ENCODE measurements around the gene NCDN.

Gene NCDN

GRCh38 chr1:35555212-35555584 is 2.4 kb upstream of the NCDN start:
- in situ Hi-C loops (cut with HindIII; ENCODE audit: low pct_ligation_motif_present, low sequenced_read_pairs) = no loop called here
- Histone ChIP-seq H3K4me3 (ENCODE audit: low read depth, low read length) (no peak overlapping the region), H3K36me3 (replicated peaks) (peaks cover 8% of the 10 kb centered on the region), H3K27me3 (replicated peaks) (no peaks in the 10 kb centered on the region), H3K27ac (no peak overlapping the region)
- TF ChIP-seq, protein P1, sequence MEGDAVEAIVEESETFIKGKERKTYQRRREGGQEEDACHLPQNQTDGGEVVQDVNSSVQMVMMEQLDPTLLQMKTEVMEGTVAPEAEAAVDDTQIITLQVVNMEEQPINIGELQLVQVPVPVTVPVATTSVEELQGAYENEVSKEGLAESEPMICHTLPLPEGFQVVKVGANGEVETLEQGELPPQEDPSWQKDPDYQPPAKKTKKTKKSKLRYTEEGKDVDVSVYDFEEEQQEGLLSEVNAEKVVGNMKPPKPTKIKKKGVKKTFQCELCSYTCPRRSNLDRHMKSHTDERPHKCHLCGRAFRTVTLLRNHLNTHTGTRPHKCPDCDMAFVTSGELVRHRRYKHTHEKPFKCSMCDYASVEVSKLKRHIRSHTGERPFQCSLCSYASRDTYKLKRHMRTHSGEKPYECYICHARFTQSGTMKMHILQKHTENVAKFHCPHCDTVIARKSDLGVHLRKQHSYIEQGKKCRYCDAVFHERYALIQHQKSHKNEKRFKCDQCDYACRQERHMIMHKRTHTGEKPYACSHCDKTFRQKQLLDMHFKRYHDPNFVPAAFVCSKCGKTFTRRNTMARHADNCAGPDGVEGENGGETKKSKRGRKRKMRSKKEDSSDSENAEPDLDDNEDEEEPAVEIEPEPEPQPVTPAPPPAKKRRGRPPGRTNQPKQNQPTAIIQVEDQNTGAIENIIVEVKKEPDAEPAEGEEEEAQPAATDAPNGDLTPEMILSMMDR (IDR thresholded peaks at IDR 0.05; ENCODE audit: low read depth, low read length, missing control alignments) = no peak
- DNase-seq = no peak

DNA sequence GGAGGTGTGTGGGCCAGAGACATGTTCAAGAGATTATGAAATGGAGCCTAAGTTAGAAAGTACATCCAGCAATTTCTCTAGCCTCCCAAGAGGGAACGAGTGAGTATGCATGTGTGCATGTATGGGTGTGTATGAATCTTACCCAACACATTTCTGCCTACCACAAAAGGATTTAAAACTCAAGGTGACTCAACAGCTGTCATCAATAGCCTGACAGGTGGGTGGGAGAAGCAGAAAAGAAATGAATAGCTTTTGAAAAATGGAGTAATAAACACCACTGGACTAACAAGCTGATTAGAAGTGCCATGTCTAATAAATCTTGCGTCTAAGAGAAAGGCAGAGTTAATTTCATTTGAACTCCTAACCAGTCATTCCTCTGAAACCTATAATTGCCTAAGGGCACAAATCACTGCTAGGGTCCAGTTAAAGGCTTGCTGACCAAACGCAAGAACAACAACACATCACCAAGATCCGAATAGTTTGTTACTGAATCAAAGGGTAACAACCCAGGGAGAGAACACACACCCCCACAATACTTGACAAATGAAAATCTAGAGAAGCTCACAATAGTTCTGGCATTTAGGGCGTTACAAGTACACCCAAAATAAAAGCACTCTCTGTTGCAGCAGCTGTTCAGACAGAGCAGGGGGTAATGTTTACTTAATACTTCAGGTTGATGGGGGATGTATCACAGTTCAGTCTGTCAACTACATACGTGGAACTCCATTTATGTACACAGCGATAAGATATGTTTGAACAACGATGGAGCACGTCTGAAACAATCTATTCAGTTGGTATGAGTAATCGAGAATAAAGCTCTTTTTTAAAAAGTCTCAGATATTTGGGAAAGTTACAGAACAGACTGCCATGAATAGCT is 1.8 kb upstream of the NCDN start:
- H3K4me3 ChIP-seq (ENCODE audit: low read depth, low read length) = peak overlapping the region; percentile 93
- H3K27me3 ChIP-seq (replicated peaks) = no peaks in the 10 kb centered on the region
- H3K27ac ChIP-seq = peak overlapping the region; percentile 6
- in situ Hi-C loops (cut with HindIII; ENCODE audit: low pct_ligation_motif_present, low sequenced_read_pairs) = no loop called here
- DNase-seq = no peak
- TF ChIP-seq, protein P1 (IDR thresholded peaks at IDR 0.05; ENCODE audit: low read depth, low read length, missing control alignments) = no peak
- H3K36me3 ChIP-seq (replicated peaks) = peaks cover 7% of the 10 kb centered on the region

DNA sequence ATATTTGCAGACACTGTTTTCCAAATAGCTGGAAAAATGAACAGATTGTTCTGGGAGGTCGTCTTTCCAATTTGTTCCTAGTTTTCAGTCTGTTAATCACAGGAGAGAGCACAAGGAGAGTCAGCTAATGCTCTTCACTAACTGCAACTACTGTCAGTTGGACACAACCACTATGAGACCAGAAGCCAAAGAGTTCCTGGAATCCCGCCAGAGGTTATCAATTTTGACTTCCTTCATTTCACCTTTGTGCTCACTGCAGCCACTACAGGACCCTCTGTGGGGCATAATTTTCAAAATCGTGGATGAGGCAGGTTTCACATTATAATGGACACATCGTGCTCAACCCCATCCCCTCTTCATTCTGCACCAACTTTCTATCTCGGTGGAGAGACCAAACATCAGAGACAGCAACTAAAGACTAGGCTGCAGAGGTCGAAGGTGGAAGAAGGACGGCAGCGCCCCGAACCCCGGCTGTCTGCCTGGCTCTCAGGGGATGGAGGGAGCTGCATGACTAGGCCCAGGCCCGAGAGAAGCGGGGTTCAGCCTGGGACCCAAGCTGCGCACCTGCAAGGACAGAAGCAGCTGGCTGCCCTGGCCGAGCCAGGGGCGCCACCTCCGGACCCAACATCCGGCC is 998 bp upstream of the NCDN start:
- TF ChIP-seq, protein P1 (IDR thresholded peaks at IDR 0.05; ENCODE audit: low read depth, low read length, missing control alignments) = no peak
- Histone ChIP-seq H3K27me3 (replicated peaks) (no peaks in the 10 kb centered on the region), H3K36me3 (replicated peaks) (peaks cover 7% of the 10 kb centered on the region), H3K27ac (peak overlapping the region; percentile 78), H3K4me3 (ENCODE audit: low read depth, low read length) (peak overlapping the region; percentile 93)
- DNase-seq = no peak
- in situ Hi-C loops (cut with HindIII; ENCODE audit: low pct_ligation_motif_present, low sequenced_read_pairs) = no loop called here

- TF ChIP-seq, protein P1 (IDR thresholded peaks at IDR 0.05; ENCODE audit: low read depth, low read length, missing control alignments) = no peak
- peaks cover 2% of the 10 kb centered on the region for H3K36me3 ChIP-seq (replicated peaks)
- no peaks in the 10 kb centered on the region for H3K27me3 ChIP-seq (replicated peaks)
- DNase-seq = no peak
- peak within 1 kb of the TSS; percentile 78 for H3K27ac ChIP-seq
- in situ Hi-C loops (cut with HindIII; ENCODE audit: low pct_ligation_motif_present, low sequenced_read_pairs) = no loop called here
- peak within 1 kb of the TSS; percentile 93 for H3K4me3 ChIP-seq (ENCODE audit: low read depth, low read length)
Measured at GRCh38 chr1:35557118-35557610, 435 bp upstream of the NCDN start, which contains the start of gene KIAA0319L. Gene KIAA0319L (minus strand): TSS chr1:35557403. CDS start chr1:35554491, 2,912 bp downstream.

DNA sequence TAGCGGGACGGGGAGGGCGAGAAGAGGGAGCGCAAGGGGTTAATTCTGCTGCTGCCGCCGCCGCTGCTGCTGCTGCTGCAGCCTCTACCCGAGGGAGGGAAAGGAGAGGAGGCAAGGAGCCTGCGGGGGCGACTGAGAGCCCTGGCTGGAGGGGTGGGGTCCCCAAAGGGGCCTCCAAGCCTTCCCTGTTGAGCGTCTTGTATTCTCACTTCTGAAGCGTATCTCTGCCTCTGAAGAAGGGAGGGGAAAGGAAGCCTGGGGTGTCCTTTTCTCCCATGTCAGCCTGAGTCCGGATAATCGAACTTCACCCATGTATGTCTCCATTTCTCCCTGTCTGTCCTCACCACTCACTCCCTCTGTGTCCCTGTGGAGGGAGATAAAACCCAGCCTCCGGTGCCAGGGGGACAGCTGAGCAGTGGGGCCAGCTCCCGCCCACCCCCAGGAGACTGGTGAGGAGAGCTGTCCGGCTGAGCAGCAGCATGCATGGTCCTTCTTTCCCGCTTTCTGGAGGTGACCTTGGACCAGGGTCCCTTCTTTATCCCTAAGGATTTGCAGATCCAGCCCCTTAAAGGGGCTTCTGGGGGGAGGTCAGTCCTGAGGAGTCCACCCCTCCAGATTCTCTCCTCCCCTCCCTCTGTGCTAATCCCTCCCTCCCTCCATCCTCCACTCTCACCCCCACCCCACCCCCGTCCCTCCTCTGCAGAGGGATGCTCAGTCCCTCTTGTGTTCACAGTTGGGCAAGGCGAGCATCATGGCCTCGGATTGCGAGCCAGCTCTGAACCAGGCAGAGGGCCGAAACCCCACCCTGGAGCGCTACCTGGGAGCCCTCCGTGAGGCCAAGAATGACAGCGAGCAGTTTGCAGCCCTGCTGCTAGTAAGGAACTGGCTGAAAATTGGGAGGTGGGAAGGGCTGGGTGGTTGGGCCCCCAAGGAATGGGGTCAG is 1.0 kb downstream of the NCDN start:
- Histone ChIP-seq H3K36me3 (replicated peaks) (peaks cover 8% of the 10 kb centered on the region), H3K4me3 (ENCODE audit: low read depth, low read length) (peak overlapping the region; percentile 93), H3K27ac (no peak overlapping the region), H3K27me3 (replicated peaks) (no peaks in the 10 kb centered on the region)
- in situ Hi-C loops (cut with HindIII; ENCODE audit: low pct_ligation_motif_present, low sequenced_read_pairs) = no loop called here
- TF ChIP-seq, protein P1 (IDR thresholded peaks at IDR 0.05; ENCODE audit: low read depth, low read length, missing control alignments) = no peak
- no peak for DNase-seq
